ENCODE data around the gene TIMP3. TPM values are rescaled to one million over a fixed set of nuclear protein-coding genes. Genes with fewer than 3 reads are reported as not detected.
A peak's percentile ranks its signal among the peaks of the same experiment; 100 is the strongest.

The TIMP3 gene
- total RNA-seq, 6 donors from 2014 or later, result 196 to 659 (median 531) TPM

GRCh38 chr22:32844251-32844650 lies 42.7 kb downstream of the TIMP3 start:
- no peak for ATAC-seq (ENCODE audit: low FRiP score in 2 of 2)
- Histone ChIP-seq H3K36me3 (peaks cover 0 to 81% (median 3%) of the 10 kb centered on the region in 4 donors), H3K27ac (no peak overlapping the region), H3K4me3 (no peak overlapping the region), H3K27me3 (no peaks in the 10 kb centered on the region), H3K9me3 (no peaks in the 10 kb centered on the region), H3K4me1 (peaks cover 64 to 86% (median 66%) of the 10 kb centered on the region in 4 donors)
- 71 to 76% methylated on average over 1 of the region's 1 CpG for WGBS, 2 donors
- TF ChIP-seq EP300 (IDR thresholded peaks at IDR 0.05) (no peak), CTCF (IDR thresholded peaks at IDR 0.05) (no peak), POLR2A (IDR thresholded peaks at IDR 0.05) (no peak), POLR2AphosphoS5 (IDR thresholded peaks at IDR 0.05) (no peak)
- no peak for DNase-seq

- WGBS, 2 donors, result 50 to 55% methylated on average over 9 to 14 of the region's 14 CpGs
- TF ChIP-seq EP300 (IDR thresholded peaks at IDR 0.05), result no peak
- peak in 1 of 2 donors; percentile 47 for TF ChIP-seq POLR2AphosphoS5 (IDR thresholded peaks at IDR 0.05)
- no peak for TF ChIP-seq CTCF (IDR thresholded peaks at IDR 0.05)
- TF ChIP-seq POLR2A (IDR thresholded peaks at IDR 0.05), result no peak
- Histone ChIP-seq H3K27me3 (no peaks in the 10 kb centered on the region), H3K27ac (peak overlapping the region in 3 of 4 donors; percentile 26 to 58 (median 35)), H3K4me1 (peaks cover 68 to 89% (median 75%) of the 10 kb centered on the region in 4 donors), H3K36me3 (peaks cover 0 to 81% (median 5%) of the 10 kb centered on the region in 4 donors), H3K9me3 (no peaks in the 10 kb centered on the region), H3K4me3 (no peak overlapping the region)
- DNase-seq (no peak), ATAC-seq (ENCODE audit: low FRiP score in 2 of 2) (peak in 1 of 2 donors; percentile 31)
Measured at GRCh38 chr22:32846780-32847491, 45.4 kb downstream of the TIMP3 start.

- H3K4me1 ChIP-seq, result peaks cover 67 to 88% (median 84%) of the 10 kb centered on the region in 4 donors
Measured at GRCh38 chr22:32848226-32848625, 46.7 kb downstream of the TIMP3 start.

GRCh38 chr22:32849501-32849900 lies 48.0 kb downstream of the TIMP3 start:
- WGBS, 2 donors, result 71 to 83% methylated on average over 4 of the region's 4 CpGs
- DNase-seq (no peak), ATAC-seq (ENCODE audit: low FRiP score in 2 of 2) (no peak)
- Histone ChIP-seq H3K4me1 (peaks cover 62 to 85% (median 78%) of the 10 kb centered on the region in 4 donors), H3K27ac (peak overlapping the region; percentile 37 to 81 (median 70)), H3K36me3 (peaks cover 0 to 87% (median 7%) of the 10 kb centered on the region in 4 donors), H3K27me3 (no peaks in the 10 kb centered on the region), H3K9me3 (no peaks in the 10 kb centered on the region), H3K4me3 (no peak overlapping the region)
- TF ChIP-seq CTCF (IDR thresholded peaks at IDR 0.05) (no peak), POLR2AphosphoS5 (IDR thresholded peaks at IDR 0.05) (no peak), EP300 (IDR thresholded peaks at IDR 0.05) (no peak), POLR2A (IDR thresholded peaks at IDR 0.05) (no peak)

More at GRCh38 chr22:32848226-32848625, 46.7 kb downstream of the TIMP3 start:
- H3K9me3 ChIP-seq, result no peaks in the 10 kb centered on the region
- no peaks in the 10 kb centered on the region for H3K27me3 ChIP-seq
- H3K27ac ChIP-seq, result peak overlapping the region in 2 of 4 donors; percentile 24 to 63
- DNase-seq (no peak), ATAC-seq (ENCODE audit: low FRiP score in 2 of 2) (no peak)
- H3K36me3 ChIP-seq, result peaks cover 0 to 79% (median 5%) of the 10 kb centered on the region in 4 donors
- WGBS, 2 donors, result 0 to 33% methylated on average over 1 of the region's 1 CpG
- TF ChIP-seq EP300 (IDR thresholded peaks at IDR 0.05), result no peak
- no peak for TF ChIP-seq POLR2A (IDR thresholded peaks at IDR 0.05)
- TF ChIP-seq CTCF (IDR thresholded peaks at IDR 0.05), result no peak
- TF ChIP-seq POLR2AphosphoS5 (IDR thresholded peaks at IDR 0.05), result no peak
- H3K4me3 ChIP-seq, result no peak overlapping the region

All from upper lobe of left lung (tissue), 6 donors.